ENCODE data around the gene TBC1D2B.
"Not testable (repeated sequence)": the region's sequence is repeated elsewhere in the genome, so short reads cannot be mapped to it uniquely, and the experiment has no call there.

TBC1D2B gene

GRCh38 chr15:78000927-78001249 lies 76.6 kb downstream of the TBC1D2B start:
- ATAC-seq (replicated peaks) = no peak
- peak overlapping the region; percentile 30 to 84 for H3K27ac Mint-ChIP-seq
- no peak overlapping the region for H3K4me3 Mint-ChIP-seq
- H3K36me3 Mint-ChIP-seq (ENCODE audit: insufficient read depth) = peaks cover 60% of the 10 kb centered on the region
- DNase-seq = no peak
- H3K9me3 Mint-ChIP-seq = no peaks in the 10 kb centered on the region
- H3K4me1 Mint-ChIP-seq (ENCODE audit: low read depth in 2 of 2) = peaks cover 11 to 13% of the 10 kb centered on the region in 2 donors
- no peaks in the 10 kb centered on the region for H3K27me3 Mint-ChIP-seq

- no peaks in the 10 kb centered on the region for H3K9me3 Mint-ChIP-seq
- peaks cover 11 to 13% of the 10 kb centered on the region in 2 donors for H3K4me1 Mint-ChIP-seq (ENCODE audit: low read depth in 2 of 2)
- peak overlapping the region; percentile 30 to 84 for H3K27ac Mint-ChIP-seq
- peak; percentile 99 for ATAC-seq (replicated peaks)
- H3K4me3 Mint-ChIP-seq = no peak overlapping the region
- no peaks in the 10 kb centered on the region for H3K27me3 Mint-ChIP-seq
- DNase-seq = peak; percentile 72 to 77 (median 77)
- H3K36me3 Mint-ChIP-seq (ENCODE audit: insufficient read depth) = peaks cover 57% of the 10 kb centered on the region
Observed at GRCh38 chr15:78000091-78000926, 77.2 kb downstream of the TBC1D2B start.

- no peak for ATAC-seq (replicated peaks)
Observed at GRCh38 chr15:77999486-77999885, 78.0 kb downstream of the TBC1D2B start.

GRCh38 chr15:77998592-77998991 lies 78.9 kb downstream of the TBC1D2B start:
- no peak for DNase-seq
- ATAC-seq (replicated peaks) = no peak
- H3K27me3 Mint-ChIP-seq = no peaks in the 10 kb centered on the region
- no peaks in the 10 kb centered on the region for H3K9me3 Mint-ChIP-seq
- H3K4me1 Mint-ChIP-seq (ENCODE audit: low read depth in 2 of 2) = peaks cover 11 to 14% of the 10 kb centered on the region in 2 donors
- peaks cover 51% of the 10 kb centered on the region for H3K36me3 Mint-ChIP-seq (ENCODE audit: insufficient read depth)
- H3K4me3 Mint-ChIP-seq = no peak overlapping the region
- H3K27ac Mint-ChIP-seq = peak overlapping the region in 1 of 2 donors; percentile 44

More at GRCh38 chr15:77999486-77999885, 78.0 kb downstream of the TBC1D2B start:
- no peak for DNase-seq
- peaks cover 57% of the 10 kb centered on the region for H3K36me3 Mint-ChIP-seq (ENCODE audit: insufficient read depth)
- peaks cover 8 to 11% of the 10 kb centered on the region in 2 donors for H3K4me1 Mint-ChIP-seq (ENCODE audit: low read depth in 2 of 2)
- no peaks in the 10 kb centered on the region for H3K9me3 Mint-ChIP-seq
- H3K27ac Mint-ChIP-seq = no peak overlapping the region
- no peak overlapping the region for H3K4me3 Mint-ChIP-seq
- no peaks in the 10 kb centered on the region for H3K27me3 Mint-ChIP-seq

GRCh38 chr15:77997761-77998554 lies 79.6 kb downstream of the TBC1D2B start:
- not testable (repeated sequence) for H3K27me3 Mint-ChIP-seq; ATAC-seq (replicated peaks); H3K9me3 Mint-ChIP-seq; H3K4me3 Mint-ChIP-seq; DNase-seq
- peak overlapping the region in 1 of 2 donors; percentile 44 for H3K27ac Mint-ChIP-seq
- H3K4me1 Mint-ChIP-seq (ENCODE audit: low read depth in 2 of 2) = peaks cover 11 to 13% of the 10 kb centered on the region in 2 donors
- peaks cover 47% of the 10 kb centered on the region for H3K36me3 Mint-ChIP-seq (ENCODE audit: insufficient read depth)

GRCh38 chr15:77997221-77997620 lies 80.3 kb downstream of the TBC1D2B start:
- H3K27ac Mint-ChIP-seq; H3K9me3 Mint-ChIP-seq; ATAC-seq (replicated peaks); H3K4me3 Mint-ChIP-seq; H3K27me3 Mint-ChIP-seq; DNase-seq: not testable (repeated sequence)
- peaks cover 39% of the 10 kb centered on the region for H3K36me3 Mint-ChIP-seq (ENCODE audit: insufficient read depth)
- H3K4me1 Mint-ChIP-seq (ENCODE audit: low read depth in 2 of 2) = peaks cover 11 to 13% of the 10 kb centered on the region in 2 donors

GRCh38 chr15:77996713-77997171 lies 80.8 kb downstream of the TBC1D2B start:
- H3K4me1 Mint-ChIP-seq (ENCODE audit: low read depth in 2 of 2) = peaks cover 11 to 14% of the 10 kb centered on the region in 2 donors
- not testable (repeated sequence) for H3K27me3 Mint-ChIP-seq; H3K9me3 Mint-ChIP-seq; DNase-seq; ATAC-seq (replicated peaks); H3K27ac Mint-ChIP-seq; H3K4me3 Mint-ChIP-seq
- peaks cover 35% of the 10 kb centered on the region for H3K36me3 Mint-ChIP-seq (ENCODE audit: insufficient read depth)

- DNase-seq; H3K27ac Mint-ChIP-seq; H3K9me3 Mint-ChIP-seq; H3K27me3 Mint-ChIP-seq; H3K4me3 Mint-ChIP-seq; ATAC-seq (replicated peaks): not testable (repeated sequence)
- peaks cover 30% of the 10 kb centered on the region for H3K36me3 Mint-ChIP-seq (ENCODE audit: insufficient read depth)
- H3K4me1 Mint-ChIP-seq (ENCODE audit: low read depth in 2 of 2) = peaks cover 14 to 17% of the 10 kb centered on the region in 2 donors
Observed at GRCh38 chr15:77996226-77996625, 81.3 kb downstream of the TBC1D2B start.

GRCh38 chr15:77995537-77995918 lies 82.0 kb downstream of the TBC1D2B start:
- H3K4me1 Mint-ChIP-seq (ENCODE audit: low read depth in 2 of 2) = peaks cover 9 to 23% of the 10 kb centered on the region in 2 donors
- peaks cover 31% of the 10 kb centered on the region for H3K36me3 Mint-ChIP-seq (ENCODE audit: insufficient read depth)
- not testable (repeated sequence) for H3K27me3 Mint-ChIP-seq; DNase-seq; ATAC-seq (replicated peaks); H3K9me3 Mint-ChIP-seq; H3K27ac Mint-ChIP-seq; H3K4me3 Mint-ChIP-seq

- H3K4me1 Mint-ChIP-seq (ENCODE audit: low read depth in 2 of 2) = peaks cover 8 to 19% of the 10 kb centered on the region in 2 donors
Observed at GRCh38 chr15:77994893-77995536, 82.5 kb downstream of the TBC1D2B start.

GRCh38 chr15:77993970-77994693 lies 83.4 kb downstream of the TBC1D2B start:
- ATAC-seq (replicated peaks) = peak; percentile 44
- Mint-ChIP-seq H3K36me3 (ENCODE audit: insufficient read depth) (peaks cover 19% of the 10 kb centered on the region), H3K27ac (peak overlapping the region; percentile 46 to 54), H3K4me1 (ENCODE audit: low read depth in 2 of 2) (peaks cover 8 to 19% of the 10 kb centered on the region in 2 donors)
- DNase-seq, H3K4me3 Mint-ChIP-seq, H3K27me3 Mint-ChIP-seq, H3K9me3 Mint-ChIP-seq: not testable (repeated sequence)

More at GRCh38 chr15:77994893-77995536, 82.5 kb downstream of the TBC1D2B start:
- H3K4me3 Mint-ChIP-seq; DNase-seq; H3K27ac Mint-ChIP-seq; H3K27me3 Mint-ChIP-seq; ATAC-seq (replicated peaks); H3K9me3 Mint-ChIP-seq: not testable (repeated sequence)
- H3K36me3 Mint-ChIP-seq (ENCODE audit: insufficient read depth) = peaks cover 27% of the 10 kb centered on the region

- peaks cover 21% of the 10 kb centered on the region for H3K36me3 Mint-ChIP-seq (ENCODE audit: insufficient read depth)
- no peak for ATAC-seq (replicated peaks)
- peaks cover 12 to 22% of the 10 kb centered on the region in 2 donors for H3K4me1 Mint-ChIP-seq (ENCODE audit: low read depth in 2 of 2)
- H3K4me3 Mint-ChIP-seq = no peak overlapping the region
- H3K27ac Mint-ChIP-seq = peak overlapping the region; percentile 46 to 54
- no peaks in the 10 kb centered on the region for H3K27me3 Mint-ChIP-seq
- H3K9me3 Mint-ChIP-seq = no peaks in the 10 kb centered on the region
- DNase-seq = no peak
Observed at GRCh38 chr15:77993374-77993911, 84.1 kb downstream of the TBC1D2B start.

Data from effector memory CD8-positive, alpha-beta T cell (primary cell).